ENCODE data around the gene CHST11.

- TF ChIP-seq POLR2A (IDR thresholded peaks at IDR 0.05), result no peak
- no peak for TF ChIP-seq CTCF (IDR thresholded peaks at IDR 0.05)
These were observed 80.1 kb downstream of the CHST11 start for GRCh38 chr12:104536841-104537240.
